Keratinocyte (primary cell): Measurements from ENCODE around the gene MYBPHL.

Source experiments
- EZH2 ChIP-seq: IDR thresholded peaks from one replicate; pipeline ENCODE4 v1.6.1; 2012; ENCODE audit warnings: inconsistent platforms, mild to moderate bottlenecking, low read length, moderate library complexity
- TF ChIP-seq, protein P1 (sequence below), 3 experiments: IDR thresholded peaks in 1 of 3; conservative IDR thresholded peaks in 1 of 3; optimal IDR thresholded peaks in 1 of 3; 2 replicates in 2 of 3; 3 replicates in 1 of 3; pipeline versions ENCODE3 to v1.5.1; 2011; ENCODE audit warnings: low read length in 3 of 3, mild to moderate bottlenecking in 3 of 3, moderate library complexity in 2 of 3, control low read depth in 1 of 3, inconsistent platforms in 1 of 3; ENCODE audit not compliant: insufficient read depth in 2 of 3; ENCODE audit errors: extremely low read depth in 1 of 3

- TF ChIP-seq, protein P1, sequence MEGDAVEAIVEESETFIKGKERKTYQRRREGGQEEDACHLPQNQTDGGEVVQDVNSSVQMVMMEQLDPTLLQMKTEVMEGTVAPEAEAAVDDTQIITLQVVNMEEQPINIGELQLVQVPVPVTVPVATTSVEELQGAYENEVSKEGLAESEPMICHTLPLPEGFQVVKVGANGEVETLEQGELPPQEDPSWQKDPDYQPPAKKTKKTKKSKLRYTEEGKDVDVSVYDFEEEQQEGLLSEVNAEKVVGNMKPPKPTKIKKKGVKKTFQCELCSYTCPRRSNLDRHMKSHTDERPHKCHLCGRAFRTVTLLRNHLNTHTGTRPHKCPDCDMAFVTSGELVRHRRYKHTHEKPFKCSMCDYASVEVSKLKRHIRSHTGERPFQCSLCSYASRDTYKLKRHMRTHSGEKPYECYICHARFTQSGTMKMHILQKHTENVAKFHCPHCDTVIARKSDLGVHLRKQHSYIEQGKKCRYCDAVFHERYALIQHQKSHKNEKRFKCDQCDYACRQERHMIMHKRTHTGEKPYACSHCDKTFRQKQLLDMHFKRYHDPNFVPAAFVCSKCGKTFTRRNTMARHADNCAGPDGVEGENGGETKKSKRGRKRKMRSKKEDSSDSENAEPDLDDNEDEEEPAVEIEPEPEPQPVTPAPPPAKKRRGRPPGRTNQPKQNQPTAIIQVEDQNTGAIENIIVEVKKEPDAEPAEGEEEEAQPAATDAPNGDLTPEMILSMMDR (optimal IDR thresholded peaks at IDR 0.05 in 1 of 3, IDR thresholded peaks at IDR 0.05 in 1 of 3, conservative IDR thresholded peaks at IDR 0.05 in 1 of 3; ENCODE audit: extremely low read depth in 1 of 3, insufficient read depth in 2 of 3, low read length in 3 of 3): no peak
- no peak for TF ChIP-seq EZH2
Measured at GRCh38 chr1:109255678-109256077, 51.1 kb downstream of the MYBPHL start.
